ENCODE measurements around the gene SMURF2. TPM values are rescaled to one million over a fixed set of nuclear protein-coding genes. Genes with fewer than 3 reads are reported as not detected.

Gene SMURF2
- total and polyA plus RNA-seq, 2 experiments from 2014 or later = 17.1 to 31.3 TPM

GRCh38 chr17:64653325-64653984, 8.7 kb downstream of the SMURF2 start:
- no peak overlapping the region for H3K27ac ChIP-seq
- H3K27me3 ChIP-seq = no peaks in the 10 kb centered on the region
- H3K79me2 ChIP-seq = peaks cover 97% of the 10 kb centered on the region
- WGBS (ENCODE audit: low lambda C conversion rate, missing lambda C conversion rate) = 84% methylated on average over 6 of the region's 6 CpGs
- TF ChIP-seq EZH2phosphoT487 (IDR thresholded peaks at IDR 0.05; ENCODE audit: low read depth, severe bottlenecking, unreplicated experiment) = no peak
- H3K4me2 ChIP-seq = no peak overlapping the region
- no peak overlapping the region for H2AFZ ChIP-seq
- H3K9me2 ChIP-seq (replicated peaks; ENCODE audit: insufficient read depth) = no peaks in the 10 kb centered on the region
- H3K36me3 ChIP-seq (replicated peaks; ENCODE audit: insufficient read depth, low read depth) = no peaks in the 10 kb centered on the region
- no peak overlapping the region for H3K4me3 ChIP-seq
- H4K20me1 ChIP-seq (ENCODE audit: insufficient read depth, poor library complexity, severe bottlenecking) = peaks cover 47% of the 10 kb centered on the region
- no peak for DNase-seq (ENCODE audit: low spot score)
- peaks cover 8% of the 10 kb centered on the region for H3K9me3 ChIP-seq (ENCODE audit: low read depth)
- no peaks in the 10 kb centered on the region for H3K4me1 ChIP-seq (ENCODE audit: insufficient read depth)

- peaks cover 37% of the 10 kb centered on the region for H4K20me1 ChIP-seq (ENCODE audit: insufficient read depth, poor library complexity, severe bottlenecking)
- 95% methylated on average over 3 of the region's 3 CpGs for WGBS (ENCODE audit: low lambda C conversion rate, missing lambda C conversion rate)
- peaks cover 97% of the 10 kb centered on the region for H3K79me2 ChIP-seq
These were observed 10.2 kb downstream of the SMURF2 start for GRCh38 chr17:64651889-64652288.

GRCh38 chr17:64648234-64648633, 13.9 kb downstream of the SMURF2 start:
- H3K27ac ChIP-seq = no peak overlapping the region
- H3K27me3 ChIP-seq = no peaks in the 10 kb centered on the region
- H3K9me2 ChIP-seq (replicated peaks; ENCODE audit: insufficient read depth) = no peaks in the 10 kb centered on the region
- no peaks in the 10 kb centered on the region for H3K36me3 ChIP-seq (replicated peaks; ENCODE audit: insufficient read depth, low read depth)
- H3K4me2 ChIP-seq = no peak overlapping the region
- DNase-seq (ENCODE audit: low spot score) = no peak
- H3K4me1 ChIP-seq (ENCODE audit: insufficient read depth) = no peaks in the 10 kb centered on the region
- H3K4me3 ChIP-seq = no peak overlapping the region
- TF ChIP-seq EZH2phosphoT487 (IDR thresholded peaks at IDR 0.05; ENCODE audit: low read depth, severe bottlenecking, unreplicated experiment) (no peak), EZH2 (IDR thresholded peaks at IDR 0.05; ENCODE audit: borderline replicate concordance) (no peak), CTCF (IDR thresholded peaks at IDR 0.05; ENCODE audit: poor library complexity) (no peak)
- 100% methylated on average over 1 of the region's 1 CpG for WGBS (ENCODE audit: low lambda C conversion rate, missing lambda C conversion rate)
- peaks cover 97% of the 10 kb centered on the region for H3K79me2 ChIP-seq
- H3K9me3 ChIP-seq (ENCODE audit: low read depth) = no peaks in the 10 kb centered on the region
- no peak overlapping the region for H2AFZ ChIP-seq
- peaks cover 44% of the 10 kb centered on the region for H4K20me1 ChIP-seq (ENCODE audit: insufficient read depth, poor library complexity, severe bottlenecking)

More at GRCh38 chr17:64651889-64652288, 10.2 kb downstream of the SMURF2 start:
- DNase-seq (ENCODE audit: low spot score) = no peak
- peaks cover 8% of the 10 kb centered on the region for H3K9me3 ChIP-seq (ENCODE audit: low read depth)
- no peak overlapping the region for H2AFZ ChIP-seq
- H3K4me3 ChIP-seq = no peak overlapping the region
- TF ChIP-seq EZH2phosphoT487 (IDR thresholded peaks at IDR 0.05; ENCODE audit: low read depth, severe bottlenecking, unreplicated experiment) (no peak), EZH2 (IDR thresholded peaks at IDR 0.05; ENCODE audit: borderline replicate concordance) (no peak), CTCF (IDR thresholded peaks at IDR 0.05; ENCODE audit: poor library complexity) (no peak)
- H3K27me3 ChIP-seq = no peaks in the 10 kb centered on the region
- H3K4me1 ChIP-seq (ENCODE audit: insufficient read depth) = no peaks in the 10 kb centered on the region
- H3K4me2 ChIP-seq = no peak overlapping the region
- no peak overlapping the region for H3K27ac ChIP-seq
- H3K9me2 ChIP-seq (replicated peaks; ENCODE audit: insufficient read depth) = no peaks in the 10 kb centered on the region
- no peaks in the 10 kb centered on the region for H3K36me3 ChIP-seq (replicated peaks; ENCODE audit: insufficient read depth, low read depth)

GRCh38 chr17:64647817-64648216, 14.3 kb downstream of the SMURF2 start:
- Histone ChIP-seq H3K9me2 (replicated peaks; ENCODE audit: insufficient read depth) (no peaks in the 10 kb centered on the region), H4K20me1 (ENCODE audit: insufficient read depth, poor library complexity, severe bottlenecking) (peaks cover 44% of the 10 kb centered on the region), H2AFZ (no peak overlapping the region), H3K27me3 (no peaks in the 10 kb centered on the region), H3K4me3 (no peak overlapping the region), H3K36me3 (replicated peaks; ENCODE audit: insufficient read depth, low read depth) (no peaks in the 10 kb centered on the region), H3K79me2 (peaks cover 97% of the 10 kb centered on the region), H3K4me2 (no peak overlapping the region), H3K27ac (no peak overlapping the region), H3K4me1 (ENCODE audit: insufficient read depth) (no peaks in the 10 kb centered on the region), H3K9me3 (ENCODE audit: low read depth) (no peaks in the 10 kb centered on the region)
- 88% methylated on average over 1 of the region's 1 CpG for WGBS (ENCODE audit: low lambda C conversion rate, missing lambda C conversion rate)
- no peak for DNase-seq (ENCODE audit: low spot score)
- no peak for TF ChIP-seq EZH2 (IDR thresholded peaks at IDR 0.05; ENCODE audit: borderline replicate concordance)

Data from hepatocyte (in vitro differentiated cells).